DND-41 (cell line): Measurements from ENCODE around the gene MRPL36.

ENCODE experiments used
- CTCF ChIP-seq: IDR thresholded peaks from 2 replicates; pipeline ENCODE4 v1.5.1; 2012; ENCODE audit warnings: borderline replicate concordance, low read length, moderate library complexity, mild to moderate bottlenecking; ENCODE audit not compliant: poor library complexity, severe bottlenecking; ENCODE audit errors: extremely low read depth
- EZH2 ChIP-seq: IDR thresholded peaks from 3 replicates; pipeline ENCODE4 v1.6.1; 2012; ENCODE audit warnings: borderline replicate concordance, low read depth, mild to moderate bottlenecking, moderate library complexity, low read length, inconsistent platforms; ENCODE audit not compliant: severe bottlenecking

DNA sequence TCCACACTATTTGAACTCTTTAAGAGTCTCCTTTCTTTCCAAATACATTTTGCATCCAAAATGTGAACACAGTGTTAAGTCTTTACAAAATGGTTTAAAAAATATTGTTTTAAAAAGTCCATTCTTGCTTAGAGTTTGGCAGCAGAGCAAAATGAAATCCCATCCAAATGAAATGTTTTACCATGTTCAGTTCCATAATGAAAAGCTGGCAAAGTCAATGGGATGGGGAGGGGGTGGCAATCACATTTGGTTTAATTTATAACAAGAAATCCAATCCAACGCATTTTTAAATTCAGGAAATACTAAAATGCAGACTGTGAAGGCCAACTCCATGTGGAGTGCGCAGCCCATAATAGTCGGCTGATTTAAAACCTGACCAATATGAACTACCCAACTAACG lies 39.4 kb downstream of the MRPL36 start:
- TF ChIP-seq CTCF = no peak
- TF ChIP-seq EZH2 = no peak
